ENCODE measurements around the gene TFEB.

The TFEB gene

DNA sequence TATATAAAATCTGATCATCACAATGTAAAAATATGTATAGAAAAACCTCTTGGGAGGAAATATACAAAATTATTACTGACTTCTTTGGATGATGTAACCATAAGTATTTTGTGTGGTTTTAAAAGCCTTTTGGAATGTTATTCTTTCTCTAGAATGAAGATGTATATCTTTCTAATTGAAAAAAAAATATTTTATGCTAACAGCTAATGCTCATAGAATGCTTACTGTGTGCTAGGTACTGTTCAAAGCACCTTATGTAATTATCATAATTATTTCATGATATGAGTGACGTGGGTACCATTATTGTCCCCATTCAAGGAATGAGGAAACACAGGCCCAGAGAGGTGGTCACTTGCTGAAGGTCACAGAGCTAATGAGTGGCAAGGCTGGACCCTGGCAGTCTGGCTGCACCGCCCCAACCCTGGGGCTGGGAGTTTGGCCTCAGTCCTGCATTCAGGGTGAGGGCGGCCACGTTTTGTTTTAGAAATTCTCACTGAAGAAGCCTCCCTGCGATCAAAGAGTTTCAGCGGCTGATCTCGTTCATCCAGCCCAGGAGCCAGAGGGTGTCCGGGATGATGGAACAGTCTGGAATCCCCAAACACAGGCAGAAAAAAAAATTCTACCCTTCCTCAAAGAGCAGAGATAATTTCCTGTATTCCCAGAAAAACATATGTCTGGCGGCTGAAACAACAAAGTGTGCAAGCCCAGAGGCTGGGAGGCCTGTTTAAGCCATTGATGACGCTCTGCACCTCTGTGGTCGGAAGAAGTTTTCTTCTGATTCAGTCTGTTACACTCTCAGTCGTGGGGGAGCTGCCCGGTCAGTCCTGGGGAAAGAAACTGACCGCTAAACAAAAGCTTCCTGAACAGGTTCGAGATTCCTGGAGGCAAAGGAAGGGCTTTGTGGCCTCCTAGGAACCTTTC lies 37.3 kb downstream of the TFEB start:
- no peaks in the 10 kb centered on the region for H3K9me3 Mint-ChIP-seq
- no peak overlapping the region for H3K4me3 Mint-ChIP-seq
- H3K36me3 Mint-ChIP-seq, result no peaks in the 10 kb centered on the region
- H3K27me3 Mint-ChIP-seq, result no peaks in the 10 kb centered on the region
- peak overlapping the region; percentile 23 for H3K27ac Mint-ChIP-seq
- H3K4me1 Mint-ChIP-seq, result no peaks in the 10 kb centered on the region

- H3K27ac Mint-ChIP-seq, result no peak overlapping the region
- no peaks in the 10 kb centered on the region for H3K36me3 Mint-ChIP-seq
- no peaks in the 10 kb centered on the region for H3K27me3 Mint-ChIP-seq
- H3K9me3 Mint-ChIP-seq, result no peaks in the 10 kb centered on the region
- no peak overlapping the region for H3K4me3 Mint-ChIP-seq
- no peaks in the 10 kb centered on the region for H3K4me1 Mint-ChIP-seq
Observed at GRCh38 chr6:41696788-41697187, 38.6 kb downstream of the TFEB start.

- H3K4me1 Mint-ChIP-seq, result no peaks in the 10 kb centered on the region
- no peaks in the 10 kb centered on the region for H3K36me3 Mint-ChIP-seq
- H3K4me3 Mint-ChIP-seq, result no peak overlapping the region
- no peaks in the 10 kb centered on the region for H3K9me3 Mint-ChIP-seq
- H3K27me3 Mint-ChIP-seq, result no peaks in the 10 kb centered on the region
- no peak overlapping the region for H3K27ac Mint-ChIP-seq
Observed at GRCh38 chr6:41695825-41696224, 39.6 kb downstream of the TFEB start.

- Mint-ChIP-seq H3K27me3 (no peaks in the 10 kb centered on the region), H3K36me3 (no peaks in the 10 kb centered on the region), H3K4me3 (no peak overlapping the region), H3K4me1 (no peaks in the 10 kb centered on the region), H3K27ac (peak overlapping the region; percentile 38), H3K9me3 (no peaks in the 10 kb centered on the region)
Observed at GRCh38 chr6:41694815-41695526, 40.4 kb downstream of the TFEB start.

- no peaks in the 10 kb centered on the region for H3K36me3 Mint-ChIP-seq
- H3K27me3 Mint-ChIP-seq, result no peaks in the 10 kb centered on the region
- no peak overlapping the region for H3K4me3 Mint-ChIP-seq
- peak overlapping the region; percentile 35 for H3K27ac Mint-ChIP-seq
- H3K4me1 Mint-ChIP-seq, result no peaks in the 10 kb centered on the region
- H3K9me3 Mint-ChIP-seq, result no peaks in the 10 kb centered on the region
Observed at GRCh38 chr6:41693281-41694240, 41.8 kb downstream of the TFEB start.

- Mint-ChIP-seq H3K27me3 (no peaks in the 10 kb centered on the region), H3K27ac (no peak overlapping the region), H3K9me3 (no peaks in the 10 kb centered on the region), H3K36me3 (no peaks in the 10 kb centered on the region), H3K4me1 (no peaks in the 10 kb centered on the region), H3K4me3 (no peak overlapping the region)
Observed at GRCh38 chr6:41692730-41693129, 42.7 kb downstream of the TFEB start.

DNA sequence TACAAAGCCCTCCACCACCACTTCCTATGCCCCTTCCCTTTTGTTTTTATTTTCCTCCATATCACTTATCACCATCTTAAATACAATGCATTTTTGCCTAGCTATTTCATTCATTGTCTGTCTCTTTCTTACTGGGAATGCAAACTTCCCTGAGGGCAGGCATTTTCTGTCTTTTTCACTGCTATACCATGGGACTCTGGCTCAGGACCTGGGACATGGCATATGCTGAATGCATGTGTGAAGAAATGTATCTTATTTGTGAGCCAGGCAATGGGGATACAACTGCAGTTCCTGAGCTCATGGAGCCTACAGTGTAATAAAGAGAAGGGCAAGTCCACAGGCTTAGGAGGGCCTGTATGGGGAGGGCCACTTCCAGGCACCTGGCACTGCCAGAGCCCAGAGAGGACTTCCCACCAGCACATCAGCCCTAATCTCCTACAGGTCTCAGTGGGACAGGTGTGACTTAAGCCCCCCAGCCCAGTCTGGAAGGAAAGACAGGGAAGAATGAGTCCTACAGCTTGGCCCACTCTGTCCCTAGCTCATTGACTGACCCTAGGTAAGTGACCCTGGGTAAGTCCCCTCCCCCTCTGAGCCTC lies 43.2 kb downstream of the TFEB start:
- H3K9me3 Mint-ChIP-seq, result no peaks in the 10 kb centered on the region
- no peak overlapping the region for H3K27ac Mint-ChIP-seq
- no peaks in the 10 kb centered on the region for H3K4me1 Mint-ChIP-seq
- no peak overlapping the region for H3K4me3 Mint-ChIP-seq
- H3K27me3 Mint-ChIP-seq, result no peaks in the 10 kb centered on the region
- no peaks in the 10 kb centered on the region for H3K36me3 Mint-ChIP-seq

- Mint-ChIP-seq H3K27me3 (no peaks in the 10 kb centered on the region), H3K4me1 (no peaks in the 10 kb centered on the region), H3K27ac (no peak overlapping the region), H3K36me3 (no peaks in the 10 kb centered on the region), H3K9me3 (no peaks in the 10 kb centered on the region), H3K4me3 (no peak overlapping the region)
Observed at GRCh38 chr6:41691426-41692079, 43.9 kb downstream of the TFEB start.

DNA sequence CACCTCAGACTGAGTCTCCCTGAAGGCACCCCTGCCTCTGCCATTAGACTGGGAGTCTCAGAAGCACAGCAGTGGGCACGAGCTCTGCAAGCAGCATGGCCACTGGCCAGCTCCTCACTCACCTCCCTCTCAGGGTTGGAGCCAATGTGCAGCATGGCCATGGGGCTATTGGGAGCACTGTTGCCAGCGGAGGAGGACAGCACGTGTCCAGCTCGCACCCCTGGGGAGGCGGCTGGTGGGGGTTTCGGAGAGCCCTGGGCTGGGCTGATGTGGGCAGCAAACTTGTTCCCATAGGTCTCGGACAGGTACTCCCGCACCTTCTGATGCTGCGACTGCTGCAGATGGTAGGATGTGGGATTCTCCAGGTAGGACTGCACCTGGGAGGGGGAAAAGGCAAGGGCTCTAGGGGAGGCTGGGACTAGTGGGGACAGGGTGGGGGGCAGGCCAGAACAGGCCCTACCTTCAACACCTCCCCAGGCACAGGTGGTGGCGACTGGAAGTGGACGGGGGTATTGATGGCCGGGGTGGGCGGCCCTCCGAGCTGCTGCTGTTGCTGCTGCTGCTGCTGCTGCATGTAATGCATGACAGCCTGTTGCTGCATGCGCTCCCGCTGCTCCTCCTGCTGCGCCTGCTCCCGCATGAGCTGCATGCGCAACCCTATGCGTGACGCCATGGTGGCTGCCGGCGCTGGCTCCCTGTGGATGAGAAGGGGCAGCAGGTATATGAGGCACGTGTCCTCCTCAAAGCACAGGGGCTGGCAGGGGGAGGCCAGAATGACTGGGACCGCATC lies 44.7 kb downstream of the TFEB start:
- Mint-ChIP-seq H3K9me3 (no peaks in the 10 kb centered on the region), H3K27me3 (no peaks in the 10 kb centered on the region), H3K4me1 (no peaks in the 10 kb centered on the region), H3K36me3 (no peaks in the 10 kb centered on the region), H3K4me3 (no peak overlapping the region), H3K27ac (no peak overlapping the region)

DNA sequence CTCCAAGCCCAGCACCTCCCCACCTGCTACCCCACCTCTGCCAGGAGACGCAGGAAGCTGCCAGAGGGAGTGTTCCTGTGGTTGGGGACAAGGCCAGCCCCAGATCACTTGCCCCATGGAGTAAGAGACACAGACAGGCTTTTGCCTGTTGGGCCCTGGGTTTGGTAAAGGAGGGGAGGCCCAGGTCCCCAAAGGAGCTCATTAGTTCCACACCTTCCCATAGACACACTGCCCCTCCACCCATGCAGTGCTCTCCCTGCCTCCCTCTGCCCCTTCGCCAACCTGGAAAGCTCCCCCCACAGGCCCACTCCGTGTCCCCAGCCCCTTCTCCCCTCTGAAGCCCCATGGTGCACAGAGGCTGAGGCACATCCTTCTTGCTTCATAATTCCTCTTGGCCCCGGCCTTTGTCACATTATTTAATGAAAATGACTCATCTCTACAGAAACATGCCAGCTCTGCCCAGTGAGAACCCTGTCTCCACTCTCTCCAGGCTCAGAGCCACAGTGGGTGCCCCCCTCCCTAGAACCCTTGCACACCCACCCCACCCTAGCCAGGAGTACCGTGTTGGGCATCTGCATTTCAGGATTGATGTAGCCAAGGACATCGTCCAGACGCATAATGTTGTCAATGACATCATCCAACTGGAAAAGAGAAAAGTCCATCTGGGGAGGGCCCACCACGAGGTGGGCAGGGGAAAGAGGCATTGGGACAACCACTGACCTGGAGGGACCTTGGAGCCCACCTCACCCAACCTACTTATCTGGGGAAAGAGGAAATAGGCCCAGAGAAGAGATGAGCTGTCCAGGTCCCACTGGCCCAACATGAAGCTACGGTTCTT lies 46.0 kb downstream of the TFEB start:
- Mint-ChIP-seq H3K27ac (no peak overlapping the region), H3K27me3 (no peaks in the 10 kb centered on the region), H3K4me1 (no peaks in the 10 kb centered on the region), H3K9me3 (no peaks in the 10 kb centered on the region), H3K4me3 (no peak overlapping the region), H3K36me3 (no peaks in the 10 kb centered on the region)

GRCh38 chr6:41688256-41688965 lies 47.0 kb downstream of the TFEB start:
- no peak overlapping the region for H3K27ac Mint-ChIP-seq
- peaks cover 5% of the 10 kb centered on the region for H3K4me1 Mint-ChIP-seq
- H3K27me3 Mint-ChIP-seq, result no peaks in the 10 kb centered on the region
- no peaks in the 10 kb centered on the region for H3K36me3 Mint-ChIP-seq
- no peak overlapping the region for H3K4me3 Mint-ChIP-seq
- no peaks in the 10 kb centered on the region for H3K9me3 Mint-ChIP-seq

- H3K9me3 Mint-ChIP-seq, result no peaks in the 10 kb centered on the region
- H3K27ac Mint-ChIP-seq, result no peak overlapping the region
- H3K27me3 Mint-ChIP-seq, result no peaks in the 10 kb centered on the region
- no peak overlapping the region for H3K4me3 Mint-ChIP-seq
- H3K36me3 Mint-ChIP-seq, result no peaks in the 10 kb centered on the region
- H3K4me1 Mint-ChIP-seq, result peaks cover 7% of the 10 kb centered on the region
Observed at GRCh38 chr6:41687501-41688175, 47.8 kb downstream of the TFEB start.

All from activated naive CD4-positive, alpha-beta T cell treated with anti-CD3 and anti-CD28 coated beads, Interleukin-2, amount 50 U/mL, for 24 hours (primary cell).